GM12878 (cell line): ENCODE data around the gene SYCE3. TPM values are rescaled to one million over a fixed set of nuclear protein-coding genes. Genes with fewer than 3 reads are reported as not detected.

Experiments used
- ATAC-seq: fragments of 200-7000 bp; cut with Tn5 transposase; 3 replicates; pipeline ENCODE4 v1.9.1; 2020; ENCODE audit warnings: mild to moderate bottlenecking, moderate library complexity
- BruUV-seq: library from RNA; stranded (reverse); fragments of 400-500 nt; replicated peaks from 2 replicates; lab custom pipeline; 2021; lab: Mats Ljungman, UMichigan
- CTCF ChIA-PET: fragments of 300-600 bp; sonication (Branson Sonifier 250); formaldehyde crosslinking; extraction: SDS; loops from one replicate; lab custom pipeline; 2021; ENCODE audit warnings: inconsistent platforms; lab: Yijun Ruan, JAX
- POLR2A ChIA-PET: fragments of 350-600 bp; formaldehyde crosslinking; extraction: SDS; loops from one replicate; lab custom pipeline; 2021; ENCODE audit warnings: inconsistent platforms; lab: Charles Lee
- RAD21 ChIA-PET: fragments of 300-600 bp; sonication (Branson Sonifier 250); formaldehyde crosslinking; loops from one replicate; lab custom pipeline; 2023; ENCODE audit warnings: antibody characterized with exemption; ENCODE audit not compliant: unreplicated experiment; lab: Charles Lee
- SMC1A ChIA-PET: fragments of 300-600 bp; sonication (Branson Sonifier 250); formaldehyde crosslinking; loops from one replicate; lab custom pipeline; 2023; ENCODE audit not compliant: unreplicated experiment, uncharacterized antibody; lab: Charles Lee
- DNase-seq: peaks from one replicate; pipeline ENCODE4 v3.0.0-alpha.2; 2011; ENCODE audit warnings: low read depth, low spot score
- FAIRE-seq: peaks from 3 replicates; lab custom pipeline; 2011; peaks lifted over from hg19 to GRCh38; lab: Jason Lieb, UNC
- H2AFZ ChIP-seq: 2 replicates; pipeline ENCODE4 v1.6.0; 2011; ENCODE audit warnings: low read depth, low read length, control low read depth; ENCODE audit not compliant: control insufficient read depth
- H3K27ac ChIP-seq: 2 replicates; pipeline ENCODE4 v1.5.1; 2011; ENCODE audit warnings: control low read depth; ENCODE audit not compliant: control insufficient read depth, insufficient read depth
- H3K27me3 ChIP-seq, 2 experiments: replicated peaks in 1 of 2; 2 replicates each; pipeline versions ENCODE4 v1.6.0 to v1.6.1; 2011; ENCODE audit warnings: low read length in 1 of 2; ENCODE audit not compliant: control insufficient read depth in 2 of 2, insufficient read depth in 2 of 2
- H3K36me3 ChIP-seq, 2 experiments: 2 replicates each; pipeline ENCODE4 v1.5.1; 2011; ENCODE audit warnings: low read length in 1 of 2; ENCODE audit not compliant: control insufficient read depth in 2 of 2, insufficient read depth in 2 of 2
- H3K4me1 ChIP-seq: 2 replicates; pipeline ENCODE4 v1.6.1; 2011; ENCODE audit warnings: mild to moderate bottlenecking, low read length, moderate library complexity, mixed read lengths; ENCODE audit not compliant: control insufficient read depth, insufficient read depth
- H3K4me2 ChIP-seq: 2 replicates; pipeline ENCODE4 v1.6.0; 2011; ENCODE audit warnings: control low read depth; ENCODE audit not compliant: control insufficient read depth, insufficient read depth
- H3K4me3 ChIP-seq: fragments of 200-600 bp; sonication (generic); 2 replicates; pipeline ENCODE4 v1.5.1; 2016
- H3K79me2 ChIP-seq: 2 replicates; pipeline ENCODE4 v1.6.0; 2011; ENCODE audit warnings: low read length; ENCODE audit not compliant: control insufficient read depth, insufficient read depth
- H3K9ac ChIP-seq: 2 replicates; pipeline ENCODE4 v1.8.0; 2011; ENCODE audit warnings: low read length, control low read depth, mixed read lengths; ENCODE audit not compliant: control insufficient read depth, insufficient read depth
- H3K9me3 ChIP-seq: replicated peaks from 3 replicates; pipeline ENCODE4 v1.5.1; 2011; ENCODE audit warnings: mild to moderate bottlenecking, low read length; ENCODE audit not compliant: control insufficient read depth, insufficient read depth
- H4K20me1 ChIP-seq: 2 replicates; pipeline ENCODE4 v1.6.0; 2011; ENCODE audit not compliant: control insufficient read depth, insufficient read depth
- ATF7 ChIP-seq: fragments of 450-650 bp; IDR thresholded peaks from 2 replicates; pipeline ENCODE4 v1.6.1; 2016; ENCODE audit warnings: low read depth, mild to moderate bottlenecking
- EZH2 ChIP-seq: IDR thresholded peaks from 2 replicates; pipeline ENCODE4 v1.6.1; 2012; ENCODE audit warnings: low read depth, mild to moderate bottlenecking, control low read depth, inconsistent platforms, low read length, borderline replicate concordance; ENCODE audit not compliant: control insufficient read depth
- FOXM1 ChIP-seq: IDR thresholded peaks from 2 replicates; pipeline ENCODE4 v1.6.1; 2012; ENCODE audit warnings: low read depth, mild to moderate bottlenecking, inconsistent platforms, low read length, moderate library complexity
- IKZF1 ChIP-seq: fragments of 450-650 bp; conservative IDR thresholded peaks from 2 replicates; pipeline ENCODE4 v1.6.1; 2017; ENCODE audit warnings: antibody characterized with exemption, mild to moderate bottlenecking
- IRF4 ChIP-seq: IDR thresholded peaks from 2 replicates; pipeline ENCODE4 v1.6.1; 2011; ENCODE audit warnings: low read depth, low read length
- JUNB ChIP-seq: IDR thresholded peaks from 2 replicates; pipeline ENCODE4 v1.6.1; 2016; ENCODE audit warnings: antibody characterized with exemption, mild to moderate bottlenecking
- KLF5 ChIP-seq: fragments of 450-650 bp; IDR thresholded peaks from 2 replicates; pipeline ENCODE4 v1.6.1; 2014; ENCODE audit warnings: mild to moderate bottlenecking; ENCODE audit not compliant: partially characterized antibody
- SIX5 ChIP-seq: IDR thresholded peaks from 2 replicates; pipeline ENCODE4 v1.6.1; 2011; ENCODE audit warnings: mild to moderate bottlenecking, low read depth, low read length, moderate library complexity; ENCODE audit not compliant: severe bottlenecking
- SMAD5 ChIP-seq: IDR thresholded peaks from 2 replicates; pipeline ENCODE4 v1.6.1; 2016; ENCODE audit warnings: antibody characterized with exemption, low read depth
- WGBS: methylation state at CpG from one replicate; pipeline ENCODE4 v1.1.6; 2016; ENCODE audit warnings: low lambda C conversion rate; ENCODE audit not compliant: insufficient replicate concordance, insufficient coverage; ENCODE audit errors: missing lambda C conversion rate; 5-methylcytosine and 5-hydroxymethylcytosine counted together
- in situ Hi-C: fragments of 300-500 bp; cut with MboI; formaldehyde crosslinking; loops from 9 replicates; pipeline ENCODE4 v1.14.3; 2018; ENCODE audit warnings: mixed read lengths
- intact Hi-C: fragments of 100-400 bp; cut with micrococcal nuclease; formaldehyde crosslinking; loops from one replicate; pipeline ENCODE4 v1.14.2; 2022; ENCODE audit not compliant: unreplicated experiment
- polyA plus RNA-seq, 11 experiments: library from polyadenylated mRNA; depleted of rRNA in 4 of 11; unstranded in 6 of 11; stranded (reverse) in 5 of 11; fragments of >200 nt; fragmentation: Nextera tagmentation in 4 of 11; fragmentation: Illumina TruSeq in 1 of 11; extraction: Ambion mirVana in 4 of 11; extraction: Trizol in 1 of 11; gene quantifications; 1 replicate in 1 of 11; 2 replicates in 10 of 11; pipeline versions ENCODE4 v1.2.1 to v1.2.3, GENCODE V29; 2011 to 2016; ENCODE audit warnings: inconsistent platforms in 2 of 11, missing spikeins in 2 of 11, low read depth in 1 of 11
- total RNA-seq, 4 experiments: library from RNA; depleted of rRNA in 3 of 4; stranded (reverse); fragments of >200 nt in 3 of 4; fragmentation: Illumina TruSeq in 1 of 4; extraction: Trizol in 1 of 4; gene quantifications; 2 replicates each; pipeline versions ENCODE4 v1.2.1 to v1.2.3, GENCODE V29; 2013 to 2021
- TF ChIP-seq, protein P1 (sequence below): fragments of 450-650 bp; IDR thresholded peaks from 2 replicates; pipeline ENCODE4 v1.6.1; 2018; ENCODE audit warnings: borderline replicate concordance, mild to moderate bottlenecking; ENCODE audit not compliant: partially characterized antibody
- TF ChIP-seq, protein P2 (sequence below): fragments of 150-350 bp; IDR thresholded peaks from 2 replicates; pipeline ENCODE4 v1.6.1; 2014; ENCODE audit warnings: mild to moderate bottlenecking, low read depth, low read length
- TF ChIP-seq, protein P3 (sequence below): IDR thresholded peaks from 2 replicates; pipeline ENCODE4 v1.6.1; 2011; ENCODE audit warnings: borderline replicate concordance, low read depth, mild to moderate bottlenecking, moderate library complexity, mixed read lengths, low read length; ENCODE audit not compliant: insufficient read depth; ENCODE audit errors: extremely low read length

The SYCE3 gene
- total and polyA plus RNA-seq, 10 of the 15 experiments (the other 5 are each of a cell fraction or from before 2014, with no cell fraction given): 0.38 to 0.91 (median 0.76) TPM; not detected in 4

- H4K20me1 ChIP-seq: no peaks in the 10 kb centered on the region
- POLR2A ChIA-PET: no interaction called here
- SMC1A ChIA-PET: no interaction called here
- intact Hi-C loops (no loop called here), in situ Hi-C loops (no loop called here)
- 90% methylated on average over 8 of the region's 8 CpGs for WGBS
- H3K4me3 ChIP-seq: no peak overlapping the region
- CTCF ChIA-PET: interaction anchor here (1.0 to 2.0 kb wide), 4 partner anchors 10 to 50 kb away, joined by 3 to 7 read pairs (median 4); partner anchors contain the start of gene SYCE3
- H3K27me3 ChIP-seq: no peaks in the 10 kb centered on the region
- peaks cover 11 to 16% of the 10 kb centered on the region in 2 experiments; a peak in 3 of 4 replicates for H3K36me3 ChIP-seq
- DNase-seq: no peak
- TF ChIP-seq, protein P1, sequence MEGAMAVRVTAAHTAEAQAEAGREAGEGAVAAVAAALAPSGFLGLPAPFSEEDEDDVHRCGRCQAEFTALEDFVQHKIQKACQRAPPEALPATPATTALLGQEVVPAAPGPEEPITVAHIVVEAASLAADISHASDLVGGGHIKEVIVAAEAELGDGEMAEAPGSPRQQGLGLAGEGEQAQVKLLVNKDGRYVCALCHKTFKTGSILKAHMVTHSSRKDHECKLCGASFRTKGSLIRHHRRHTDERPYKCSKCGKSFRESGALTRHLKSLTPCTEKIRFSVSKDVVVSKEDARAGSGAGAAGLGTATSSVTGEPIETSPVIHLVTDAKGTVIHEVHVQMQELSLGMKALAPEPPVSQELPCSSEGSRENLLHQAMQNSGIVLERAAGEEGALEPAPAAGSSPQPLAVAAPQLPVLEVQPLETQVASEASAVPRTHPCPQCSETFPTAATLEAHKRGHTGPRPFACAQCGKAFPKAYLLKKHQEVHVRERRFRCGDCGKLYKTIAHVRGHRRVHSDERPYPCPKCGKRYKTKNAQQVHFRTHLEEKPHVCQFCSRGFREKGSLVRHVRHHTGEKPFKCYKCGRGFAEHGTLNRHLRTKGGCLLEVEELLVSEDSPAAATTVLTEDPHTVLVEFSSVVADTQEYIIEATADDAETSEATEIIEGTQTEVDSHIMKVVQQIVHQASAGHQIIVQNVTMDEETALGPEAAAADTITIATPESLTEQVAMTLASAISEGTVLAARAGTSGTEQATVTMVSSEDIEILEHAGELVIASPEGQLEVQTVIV: no peak
- TF ChIP-seq ATF7 (no peak), SIX5 (no peak), SMAD5 (no peak), IKZF1 (no peak), FOXM1 (no peak), KLF5 (no peak), EZH2 (no peak), JUNB (no peak), IRF4 (no peak)
- TF ChIP-seq, protein P2, sequence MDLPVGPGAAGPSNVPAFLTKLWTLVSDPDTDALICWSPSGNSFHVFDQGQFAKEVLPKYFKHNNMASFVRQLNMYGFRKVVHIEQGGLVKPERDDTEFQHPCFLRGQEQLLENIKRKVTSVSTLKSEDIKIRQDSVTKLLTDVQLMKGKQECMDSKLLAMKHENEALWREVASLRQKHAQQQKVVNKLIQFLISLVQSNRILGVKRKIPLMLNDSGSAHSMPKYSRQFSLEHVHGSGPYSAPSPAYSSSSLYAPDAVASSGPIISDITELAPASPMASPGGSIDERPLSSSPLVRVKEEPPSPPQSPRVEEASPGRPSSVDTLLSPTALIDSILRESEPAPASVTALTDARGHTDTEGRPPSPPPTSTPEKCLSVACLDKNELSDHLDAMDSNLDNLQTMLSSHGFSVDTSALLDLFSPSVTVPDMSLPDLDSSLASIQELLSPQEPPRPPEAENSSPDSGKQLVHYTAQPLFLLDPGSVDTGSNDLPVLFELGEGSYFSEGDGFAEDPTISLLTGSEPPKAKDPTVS: no peak
- TF ChIP-seq, protein P3, sequence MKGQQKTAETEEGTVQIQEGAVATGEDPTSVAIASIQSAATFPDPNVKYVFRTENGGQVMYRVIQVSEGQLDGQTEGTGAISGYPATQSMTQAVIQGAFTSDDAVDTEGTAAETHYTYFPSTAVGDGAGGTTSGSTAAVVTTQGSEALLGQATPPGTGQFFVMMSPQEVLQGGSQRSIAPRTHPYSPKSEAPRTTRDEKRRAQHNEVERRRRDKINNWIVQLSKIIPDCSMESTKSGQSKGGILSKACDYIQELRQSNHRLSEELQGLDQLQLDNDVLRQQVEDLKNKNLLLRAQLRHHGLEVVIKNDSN: no peak
- no peak overlapping the region for H3K4me2 ChIP-seq
- no peak overlapping the region for H3K27ac ChIP-seq
- FAIRE-seq: no peak
- H3K9me3 ChIP-seq: no peaks in the 10 kb centered on the region
- no peak for ATAC-seq
- no TSS peak for BruUV-seq
- H3K9ac ChIP-seq: no peak overlapping the region
- H3K79me2 ChIP-seq: no peaks in the 10 kb centered on the region; the same call in none of the 2 replicates
- H2AFZ ChIP-seq: no peak overlapping the region
- peaks cover 10% of the 10 kb centered on the region for H3K4me1 ChIP-seq
- RAD21 ChIA-PET: no interaction called here
Measured at GRCh38 chr22:50575426-50575941, 12.8 kb upstream of the SYCE3 start.
